HG03103 (cell line): ENCODE results near the gene PARD6G.
"Not testable (repeated sequence)": the region's sequence is repeated elsewhere in the genome, so short reads cannot be mapped to it uniquely, and the experiment has no call there.

Experiments
- ATAC-seq: cut with Tn5 transposase; IDR thresholded peaks from one replicate; pipeline ENCODE4 v1.9.1; 2021; ENCODE audit warnings: low read depth; ENCODE audit not compliant: unreplicated experiment

The PARD6G gene

GRCh38 chr18:80176334-80177073 is 70.8 kb downstream of the PARD6G start:
- ATAC-seq = no peak

GRCh38 chr18:80175451-80176204 is 71.7 kb downstream of the PARD6G start:
- no peak for ATAC-seq

DNA sequence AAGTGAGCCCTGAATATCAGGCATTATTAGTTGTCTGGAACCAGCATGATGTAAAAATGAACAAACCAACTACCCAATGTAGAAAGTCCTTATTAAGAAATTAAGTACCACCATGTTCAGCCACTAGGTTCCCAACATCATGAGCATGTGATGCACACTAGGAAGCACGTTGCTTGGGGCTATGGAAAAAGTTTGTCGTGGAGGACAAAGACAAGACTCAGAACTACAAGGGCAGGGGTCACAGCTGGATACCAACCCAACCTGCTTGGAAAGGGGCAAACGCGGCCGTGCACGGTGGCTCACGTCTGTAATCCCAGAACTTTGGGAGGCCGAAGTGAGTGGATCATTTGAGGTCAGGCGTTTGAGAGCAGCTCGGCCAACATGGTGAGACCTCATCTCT is 74.3 kb downstream of the PARD6G start:
- ATAC-seq = no peak

GRCh38 chr18:80172056-80172455 is 75.3 kb downstream of the PARD6G start:
- no peak for ATAC-seq

GRCh38 chr18:80171054-80171872 is 76.1 kb downstream of the PARD6G start:
- ATAC-seq = no peak

DNA sequence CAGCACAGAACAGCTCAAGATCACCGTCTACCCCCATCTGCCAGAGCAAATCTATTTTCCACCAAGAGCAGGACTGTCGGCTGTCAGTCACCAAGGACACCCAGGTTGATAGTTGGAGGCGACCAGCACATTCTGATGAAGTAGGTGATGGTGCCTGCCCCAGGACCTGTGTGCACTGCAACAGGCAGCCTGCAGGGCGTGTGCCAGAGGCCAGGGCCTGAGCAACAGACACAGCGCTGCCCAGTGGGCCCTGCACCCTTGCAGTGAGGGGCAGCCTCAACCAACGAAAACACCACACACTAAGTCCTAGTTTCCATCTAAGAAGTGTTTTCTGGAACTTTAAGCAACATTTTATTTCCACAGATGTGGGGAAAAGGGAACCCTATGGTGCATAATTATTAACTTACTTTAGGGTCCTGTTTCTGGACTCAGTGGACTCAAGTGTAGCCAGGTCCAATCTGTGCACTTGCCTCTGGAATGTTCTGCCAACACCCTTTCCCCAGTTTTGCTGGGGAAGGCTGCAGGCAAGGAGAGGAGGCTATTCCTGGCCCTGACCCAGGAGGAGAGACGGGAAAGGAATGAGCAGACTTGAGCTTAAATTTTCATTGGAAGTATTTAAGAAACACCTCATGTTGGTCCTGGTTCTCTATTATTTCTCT is 76.8 kb downstream of the PARD6G start:
- ATAC-seq = no peak

GRCh38 chr18:80169607-80170006 is 77.7 kb downstream of the PARD6G start:
- ATAC-seq = no peak

GRCh38 chr18:80168982-80169381 is 78.3 kb downstream of the PARD6G start:
- ATAC-seq = no peak

DNA sequence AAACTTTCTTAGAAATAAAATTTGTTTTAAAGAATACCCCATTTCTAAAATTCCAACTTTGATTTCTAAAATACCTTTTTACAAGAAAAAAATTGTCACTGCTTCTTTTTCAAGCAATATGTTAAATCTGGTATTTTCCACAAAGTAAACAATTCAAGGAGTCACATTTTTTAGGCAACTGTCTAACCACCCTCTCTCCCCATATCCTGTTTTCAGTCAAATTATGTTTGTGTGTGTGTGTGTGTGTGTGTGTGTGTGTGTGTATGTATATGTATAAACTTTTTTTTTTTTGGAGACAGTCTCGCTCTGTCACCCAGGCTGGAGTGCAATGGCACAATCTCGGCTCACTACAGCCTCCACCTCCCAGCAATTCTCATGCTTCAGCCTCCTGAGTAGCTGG is 79.0 kb downstream of the PARD6G start:
- no peak for ATAC-seq

GRCh38 chr18:80167931-80168330 is 79.4 kb downstream of the PARD6G start:
- no peak for ATAC-seq

- no peak for ATAC-seq
Observed at GRCh38 chr18:80167331-80167730, 80.0 kb downstream of the PARD6G start.

GRCh38 chr18:80166725-80167124 is 80.6 kb downstream of the PARD6G start:
- ATAC-seq = no peak

DNA sequence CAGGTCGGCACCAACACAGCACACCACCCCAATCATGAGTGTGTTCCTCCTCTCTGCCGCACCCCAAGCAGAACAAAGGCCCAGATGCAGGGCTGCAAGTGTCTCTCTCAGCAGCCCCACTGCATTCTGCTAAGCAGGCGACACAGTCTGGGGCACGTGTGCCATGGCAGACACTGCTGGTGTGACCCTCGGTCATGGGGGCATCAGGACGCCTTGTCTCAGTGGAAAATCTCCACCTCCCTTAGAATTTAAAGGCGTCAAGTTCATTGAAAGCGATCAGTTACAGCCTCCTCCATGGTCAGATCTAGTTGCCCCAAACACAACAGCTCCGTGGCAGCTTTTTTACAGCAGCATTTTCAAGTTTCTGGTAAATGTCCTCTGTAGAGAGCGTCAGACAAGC is 81.1 kb downstream of the PARD6G start:
- ATAC-seq = no peak

GRCh38 chr18:80164727-80165355 is 82.5 kb downstream of the PARD6G start:
- ATAC-seq = not testable (repeated sequence)

DNA sequence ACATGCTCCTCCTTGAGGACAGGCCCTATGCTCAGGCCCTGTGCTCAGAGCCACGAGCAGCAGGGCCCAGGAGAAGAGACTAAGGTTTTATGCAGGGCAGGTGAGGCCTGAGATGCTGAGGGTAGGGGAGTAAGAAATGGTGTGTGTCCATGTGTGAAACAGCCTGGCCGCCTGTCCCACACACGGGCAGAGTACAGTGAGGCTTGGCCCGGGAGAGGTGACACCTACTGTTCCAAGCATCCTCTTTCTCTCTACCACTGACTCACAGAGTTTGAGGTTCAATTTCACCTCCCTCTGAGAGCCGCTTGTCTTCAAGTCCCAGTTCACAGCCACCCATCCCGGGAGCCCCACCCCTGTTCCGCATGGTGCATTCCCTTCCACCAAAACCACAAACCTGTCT is 84.1 kb downstream of the PARD6G start:
- ATAC-seq = no peak

DNA sequence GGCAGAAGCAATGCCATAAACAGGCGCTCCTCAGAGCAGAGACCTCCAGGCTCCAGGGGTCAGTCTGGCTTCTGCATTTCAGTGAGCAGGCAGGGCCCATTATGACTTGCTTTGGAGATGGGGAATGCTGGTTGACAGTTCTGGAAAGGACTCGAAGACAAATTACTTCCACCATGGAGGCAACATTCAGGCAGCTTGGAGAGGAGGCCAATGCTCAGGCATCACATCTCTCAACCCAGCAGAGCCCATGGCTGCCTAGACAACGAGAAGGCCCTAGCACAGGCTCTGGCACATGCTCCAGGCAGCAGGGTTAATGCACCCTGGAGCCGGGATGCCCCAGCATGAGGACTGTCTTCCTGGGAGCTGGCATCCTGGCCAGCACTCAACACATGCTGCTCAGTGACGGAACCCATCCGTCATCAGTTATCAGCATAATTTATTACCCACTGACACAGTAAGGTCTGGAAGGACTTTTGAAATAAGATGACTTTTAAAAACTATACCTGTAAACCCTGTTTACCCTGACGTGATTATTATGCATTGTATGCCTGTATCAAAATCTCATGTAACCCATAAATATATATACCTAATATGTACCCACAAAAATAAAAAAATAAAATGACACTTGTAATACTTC is 85.4 kb downstream of the PARD6G start:
- ATAC-seq = no peak

- ATAC-seq = peak; percentile 61
Observed at GRCh38 chr18:80159713-80160636, 87.3 kb downstream of the PARD6G start.

DNA sequence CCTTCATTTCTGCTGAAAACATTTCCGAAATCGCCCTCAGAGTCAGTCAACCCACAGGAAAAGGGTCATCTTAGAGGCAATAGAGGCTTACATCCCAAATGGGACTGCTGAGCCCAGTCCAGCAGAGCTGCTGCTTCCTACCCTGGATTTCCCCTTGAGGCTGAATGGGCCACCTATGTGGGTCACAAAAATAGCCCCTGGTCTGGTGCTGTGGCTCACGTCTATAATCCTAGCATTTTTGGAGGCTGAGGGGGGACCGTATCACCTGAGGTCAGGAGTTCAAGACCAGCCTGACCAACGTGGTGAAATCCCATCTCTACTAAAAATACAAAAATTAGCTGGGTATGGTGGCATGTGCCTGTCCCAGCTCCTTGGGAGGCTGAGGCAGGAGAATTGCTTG is 88.9 kb downstream of the PARD6G start:
- no peak for ATAC-seq
